ENCODE data around the gene CARD9.

Gene CARD9

GRCh38 chr9:136389396-136389795 lies 15.9 kb upstream of the CARD9 start:
- no peak overlapping the region for H3K4me3 ChIP-seq (ENCODE audit: low read depth, low read length)
- no peak overlapping the region for H3K27ac ChIP-seq
- no peaks in the 10 kb centered on the region for H3K27me3 ChIP-seq (ENCODE audit: insufficient read depth, low read depth, severe bottlenecking)
- no peaks in the 10 kb centered on the region for H3K9me3 ChIP-seq (ENCODE audit: severe bottlenecking)
- no peak for DNase-seq
- TF ChIP-seq CTCF (IDR thresholded peaks at IDR 0.05; ENCODE audit: low read depth, low read length), result no peak
- H3K36me3 ChIP-seq, result peaks cover 85% of the 10 kb centered on the region

DNA sequence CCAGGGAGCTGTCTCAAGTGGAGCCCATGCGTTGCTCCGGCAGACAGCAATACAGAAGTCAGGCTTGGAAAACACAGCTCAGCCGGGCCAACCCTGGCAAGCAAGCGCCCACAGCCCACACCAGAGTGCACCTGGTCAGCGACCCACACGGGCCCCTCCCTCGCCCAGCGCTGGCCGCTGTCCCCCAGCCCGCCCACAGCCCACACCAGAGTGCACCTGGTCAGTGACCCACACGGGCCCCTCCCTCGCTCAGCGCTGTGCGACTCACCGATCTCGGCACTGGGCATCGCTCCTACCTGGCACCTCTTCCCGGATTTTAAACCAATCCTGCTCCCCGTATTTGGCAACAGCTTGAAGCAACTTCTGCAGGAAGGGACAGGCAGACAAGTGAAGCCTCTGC lies 13.7 kb upstream of the CARD9 start:
- no peak overlapping the region for H3K27ac ChIP-seq
- no peak overlapping the region for H3K4me3 ChIP-seq (ENCODE audit: low read depth, low read length)
- H3K27me3 ChIP-seq (ENCODE audit: insufficient read depth, low read depth, severe bottlenecking), result no peaks in the 10 kb centered on the region
- no peak for DNase-seq
- no peaks in the 10 kb centered on the region for H3K9me3 ChIP-seq (ENCODE audit: severe bottlenecking)
- peaks cover 84% of the 10 kb centered on the region for H3K36me3 ChIP-seq
- no peak for TF ChIP-seq CTCF (IDR thresholded peaks at IDR 0.05; ENCODE audit: low read depth, low read length)

DNA sequence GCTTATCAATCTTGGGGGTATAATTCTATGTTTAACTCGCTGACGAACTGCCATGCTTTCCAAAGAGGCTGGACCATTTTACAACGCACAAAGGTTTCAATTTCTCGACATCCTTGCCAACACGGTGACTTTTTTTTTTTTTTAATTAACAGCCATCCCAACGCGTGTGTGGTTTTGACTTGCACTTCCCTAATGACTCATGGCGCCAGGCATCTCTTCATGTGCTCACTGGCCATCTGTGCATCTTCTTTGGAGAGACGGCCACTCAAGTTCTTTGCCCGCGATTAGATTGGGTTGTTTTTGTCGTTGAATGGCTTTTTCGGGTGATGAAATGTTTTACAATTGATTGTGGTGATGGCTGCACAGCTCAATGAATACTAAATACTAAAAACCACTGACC lies 12.5 kb upstream of the CARD9 start:
- no peak for TF ChIP-seq CTCF (IDR thresholded peaks at IDR 0.05; ENCODE audit: low read depth, low read length)
- peaks cover 81% of the 10 kb centered on the region for H3K36me3 ChIP-seq
- no peaks in the 10 kb centered on the region for H3K27me3 ChIP-seq (ENCODE audit: insufficient read depth, low read depth, severe bottlenecking)
- no peak overlapping the region for H3K27ac ChIP-seq
- no peaks in the 10 kb centered on the region for H3K9me3 ChIP-seq (ENCODE audit: severe bottlenecking)
- DNase-seq, result no peak
- H3K4me3 ChIP-seq (ENCODE audit: low read depth, low read length), result no peak overlapping the region

- no peaks in the 10 kb centered on the region for H3K9me3 ChIP-seq (ENCODE audit: severe bottlenecking)
- H3K36me3 ChIP-seq, result peaks cover 84% of the 10 kb centered on the region
- no peak for DNase-seq
- H3K27ac ChIP-seq, result no peak overlapping the region
- H3K27me3 ChIP-seq (ENCODE audit: insufficient read depth, low read depth, severe bottlenecking), result no peaks in the 10 kb centered on the region
- H3K4me3 ChIP-seq (ENCODE audit: low read depth, low read length), result no peak overlapping the region
- no peak for TF ChIP-seq CTCF (IDR thresholded peaks at IDR 0.05; ENCODE audit: low read depth, low read length)
Measured at GRCh38 chr9:136385015-136385414, 11.5 kb upstream of the CARD9 start.

GRCh38 chr9:136383436-136383835 lies 10.0 kb upstream of the CARD9 start:
- no peak overlapping the region for H3K27ac ChIP-seq
- no peak for DNase-seq
- H3K4me3 ChIP-seq (ENCODE audit: low read depth, low read length), result no peak overlapping the region
- H3K27me3 ChIP-seq (ENCODE audit: insufficient read depth, low read depth, severe bottlenecking), result no peaks in the 10 kb centered on the region
- TF ChIP-seq CTCF (IDR thresholded peaks at IDR 0.05; ENCODE audit: low read depth, low read length), result no peak
- no peaks in the 10 kb centered on the region for H3K9me3 ChIP-seq (ENCODE audit: severe bottlenecking)
- peaks cover 83% of the 10 kb centered on the region for H3K36me3 ChIP-seq

GRCh38 chr9:136381966-136382513 lies 8.6 kb upstream of the CARD9 start:
- no peak for DNase-seq
- Histone ChIP-seq H3K27me3 (ENCODE audit: insufficient read depth, low read depth, severe bottlenecking) (no peaks in the 10 kb centered on the region), H3K36me3 (peaks cover 76% of the 10 kb centered on the region), H3K4me3 (ENCODE audit: low read depth, low read length) (no peak overlapping the region), H3K9me3 (ENCODE audit: severe bottlenecking) (no peaks in the 10 kb centered on the region), H3K27ac (no peak overlapping the region)
- TF ChIP-seq CTCF (IDR thresholded peaks at IDR 0.05; ENCODE audit: low read depth, low read length), result no peak
